GM23338 (cell line): ENCODE data around the gene ATAD3B. TPM values are rescaled to one million over a fixed set of nuclear protein-coding genes. Genes with fewer than 3 reads are reported as not detected.
A peak's percentile ranks its signal among the peaks of the same experiment; 100 is the strongest.
"Not testable (repeated sequence)": the region's sequence is repeated elsewhere in the genome, so short reads cannot be mapped to it uniquely, and the experiment has no call there.

Source experiments
- ATAC-seq: fragments of 200-7000 bp; cut with Tn5 transposase; 3 replicates; pipeline ENCODE4 v1.9.1; 2020
- DNase-seq: peaks from one replicate; pipeline ENCODE4 v3.0.0-alpha.2; 2015; ENCODE audit warnings: low spot score
- H2AFZ ChIP-seq: fragments of 200-600 bp; sonication (generic); 2 replicates; pipeline ENCODE4 v1.8.0; 2016; ENCODE audit warnings: antibody characterized with exemption, mild to moderate bottlenecking, moderate library complexity
- H3F3A ChIP-seq: fragments of 200-600 bp; sonication (generic); replicated peaks from 2 replicates; pipeline ENCODE4 v1.8.0; 2017; ENCODE audit warnings: antibody characterized with exemption, mixed run types, low read depth
- H3K27ac ChIP-seq: fragments of 200-600 bp; sonication (generic); 2 replicates; pipeline ENCODE4 v1.6.1; 2016; ENCODE audit warnings: low read depth
- H3K27me3 ChIP-seq: fragments of 200-600 bp; sonication (generic); 2 replicates; pipeline ENCODE4 v1.8.0; 2016; ENCODE audit warnings: mild to moderate bottlenecking, mixed run types, moderate library complexity; ENCODE audit not compliant: insufficient read depth
- H3K36me3 ChIP-seq: fragments of 200-600 bp; sonication (generic); 2 replicates; pipeline ENCODE4 v1.8.0; 2016; ENCODE audit warnings: mild to moderate bottlenecking; ENCODE audit not compliant: insufficient read depth
- H3K4me1 ChIP-seq: fragments of 200-600 bp; sonication (generic); 2 replicates; pipeline ENCODE4 v1.8.0; 2016; ENCODE audit warnings: mild to moderate bottlenecking, moderate library complexity; ENCODE audit not compliant: insufficient read depth
- H3K4me2 ChIP-seq: fragments of 200-600 bp; sonication (generic); 2 replicates; pipeline ENCODE4 v1.7.1; 2017; ENCODE audit warnings: mixed run types
- H3K4me3 ChIP-seq: fragments of 200-600 bp; sonication (generic); 2 replicates; pipeline ENCODE4 v1.6.1; 2016; ENCODE audit warnings: mixed run types
- H3K79me2 ChIP-seq: fragments of 200-600 bp; sonication (generic); replicated peaks from 2 replicates; pipeline ENCODE4 v1.8.0; 2017; ENCODE audit warnings: mild to moderate bottlenecking; ENCODE audit not compliant: insufficient read depth
- H3K9me2 ChIP-seq: fragments of 200-600 bp; sonication (generic); 2 replicates; pipeline ENCODE4 v1.8.0; 2017; ENCODE audit not compliant: insufficient read depth
- H4K20me1 ChIP-seq: fragments of 200-600 bp; sonication (generic); replicated peaks from 2 replicates; pipeline ENCODE4 v1.8.0; 2017; ENCODE audit warnings: mild to moderate bottlenecking; ENCODE audit not compliant: insufficient read depth
- H3K27ac Mint-ChIP-seq: 2 replicates; pipeline ENCODE4 v1.8.0; 2020; ENCODE audit warnings: inconsistent platforms, mild to moderate bottlenecking, moderate library complexity, mixed read lengths
- H3K27me3 Mint-ChIP-seq: 3 replicates; pipeline ENCODE4 v1.8.0; 2022; ENCODE audit warnings: low read depth, mild to moderate bottlenecking, moderate library complexity, mixed read lengths, inconsistent platforms; ENCODE audit not compliant: insufficient read depth, poor library complexity
- H3K36me3 Mint-ChIP-seq: 3 replicates; pipeline ENCODE4 v1.8.0; 2021; ENCODE audit warnings: low read depth, mild to moderate bottlenecking, inconsistent platforms, moderate library complexity, mixed read lengths
- H3K4me1 Mint-ChIP-seq: 3 replicates; pipeline ENCODE4 v1.8.0; 2020; ENCODE audit warnings: mild to moderate bottlenecking, inconsistent platforms, mixed read lengths
- H3K4me3 Mint-ChIP-seq: 3 replicates; pipeline ENCODE4 v1.8.0; 2021; ENCODE audit warnings: moderate library complexity, mild to moderate bottlenecking, inconsistent platforms, mixed read lengths
- H3K9me3 Mint-ChIP-seq: 3 replicates; pipeline ENCODE4 v1.8.0; 2020; ENCODE audit warnings: moderate library complexity, mild to moderate bottlenecking, inconsistent platforms, mixed read lengths
- EZH2 ChIP-seq: fragments of 200-600 bp; sonication (generic); IDR thresholded peaks from one replicate; pipeline ENCODE4 v1.8.0; 2017; ENCODE audit warnings: antibody characterized with exemption, mild to moderate bottlenecking, low read depth; ENCODE audit not compliant: unreplicated experiment
- EZH2phosphoT487 ChIP-seq: fragments of 200-600 bp; sonication (generic); IDR thresholded peaks from one replicate; pipeline ENCODE4 v1.8.1; 2018; ENCODE audit warnings: antibody characterized with exemption; ENCODE audit not compliant: unreplicated experiment
- JUNB ChIP-seq: IDR thresholded peaks from one replicate; pipeline ENCODE4 v1.6.1; 2016; ENCODE audit warnings: antibody characterized with exemption; ENCODE audit not compliant: unreplicated experiment
- POLR2AphosphoS5 ChIP-seq: IDR thresholded peaks from 2 replicates; pipeline ENCODE4 v1.6.1; 2016; ENCODE audit warnings: antibody characterized with exemption, low read depth
- ZNF114 ChIP-seq: fragments of 250-450 bp; sonication (Bioruptor Pico); IDR thresholded peaks from 2 replicates; pipeline ENCODE4 v1.5.0; 2020; ENCODE audit warnings: mild to moderate bottlenecking, moderate library complexity
- ZNF331 ChIP-seq: fragments of 250-450 bp; sonication (Bioruptor Pico); IDR thresholded peaks from 2 replicates; pipeline ENCODE4 v1.5.0; 2020; ENCODE audit warnings: low read depth, mild to moderate bottlenecking, moderate library complexity
- polyA plus RNA-seq: library from polyadenylated mRNA; unstranded; fragments of >200 nt; fragmentation: Nextera tagmentation; extraction: Ambion mirVana; gene quantifications from 2 replicates; pipeline ENCODE4 v1.2.1, GENCODE V29; 2016
- total RNA-seq: library from RNA; depleted of rRNA; stranded (reverse); fragments of >200 nt; shearing (Covaris generic); gene quantifications from 2 replicates; pipeline ENCODE4 v1.2.3, GENCODE V29; 2014
- TF ChIP-seq, protein P1 (sequence below), 2 experiments: fragments of 200-600 bp in 1 of 2; sonication (generic) in 1 of 2; conservative IDR thresholded peaks; 2 replicates each; pipeline versions ENCODE4 v1.5.1 to v1.6.1; 2016 to 2017; ENCODE audit warnings: antibody characterized with exemption in 2 of 2, low read depth in 2 of 2, mild to moderate bottlenecking in 2 of 2, moderate library complexity in 1 of 2
- TF ChIP-seq, protein P2 (sequence below): IDR thresholded peaks from one replicate; pipeline ENCODE4 v1.6.1; 2018; ENCODE audit warnings: antibody characterized with exemption; ENCODE audit not compliant: unreplicated experiment

The ATAD3B gene
- total and polyA plus RNA-seq, 2 experiments from 2014 or later: 37.8 to 63.4 TPM

DNA sequence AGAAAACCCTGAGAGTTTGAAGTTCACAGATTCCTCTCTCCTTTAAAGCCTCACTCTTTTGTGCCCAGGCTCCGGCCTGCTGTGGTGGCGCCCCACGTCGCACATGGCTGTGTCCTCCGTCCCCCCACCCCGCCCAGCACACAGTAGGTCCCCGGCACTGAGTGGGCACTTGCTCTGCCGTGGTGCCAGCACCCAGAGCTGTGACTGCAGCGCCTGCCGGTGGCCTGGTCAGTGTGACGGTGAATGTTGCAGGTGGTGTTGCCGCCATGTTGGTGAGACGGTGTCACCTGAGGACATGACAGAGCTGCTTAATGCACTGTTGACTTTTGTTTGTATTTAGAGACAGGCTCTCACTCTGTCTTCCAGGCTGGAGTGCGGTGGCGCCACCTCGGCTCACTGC is 18.7 kb upstream of the ATAD3B start:
- Histone ChIP-seq H3K9me2 (no peaks in the 10 kb centered on the region), H3F3A (no peaks in the 10 kb centered on the region), H3K27me3 (no peaks in the 10 kb centered on the region), H3K4me3 (no peak overlapping the region), H4K20me1 (no peaks in the 10 kb centered on the region), H3K27ac (no peak overlapping the region), H3K79me2 (no peaks in the 10 kb centered on the region), H3K36me3 (no peaks in the 10 kb centered on the region), H2AFZ (no peak overlapping the region), H3K4me2 (no peak overlapping the region), H3K4me1 (no peaks in the 10 kb centered on the region)
- TF ChIP-seq, protein P1, sequence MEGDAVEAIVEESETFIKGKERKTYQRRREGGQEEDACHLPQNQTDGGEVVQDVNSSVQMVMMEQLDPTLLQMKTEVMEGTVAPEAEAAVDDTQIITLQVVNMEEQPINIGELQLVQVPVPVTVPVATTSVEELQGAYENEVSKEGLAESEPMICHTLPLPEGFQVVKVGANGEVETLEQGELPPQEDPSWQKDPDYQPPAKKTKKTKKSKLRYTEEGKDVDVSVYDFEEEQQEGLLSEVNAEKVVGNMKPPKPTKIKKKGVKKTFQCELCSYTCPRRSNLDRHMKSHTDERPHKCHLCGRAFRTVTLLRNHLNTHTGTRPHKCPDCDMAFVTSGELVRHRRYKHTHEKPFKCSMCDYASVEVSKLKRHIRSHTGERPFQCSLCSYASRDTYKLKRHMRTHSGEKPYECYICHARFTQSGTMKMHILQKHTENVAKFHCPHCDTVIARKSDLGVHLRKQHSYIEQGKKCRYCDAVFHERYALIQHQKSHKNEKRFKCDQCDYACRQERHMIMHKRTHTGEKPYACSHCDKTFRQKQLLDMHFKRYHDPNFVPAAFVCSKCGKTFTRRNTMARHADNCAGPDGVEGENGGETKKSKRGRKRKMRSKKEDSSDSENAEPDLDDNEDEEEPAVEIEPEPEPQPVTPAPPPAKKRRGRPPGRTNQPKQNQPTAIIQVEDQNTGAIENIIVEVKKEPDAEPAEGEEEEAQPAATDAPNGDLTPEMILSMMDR (conservative IDR thresholded peaks at IDR 0.05; ENCODE audit: low read depth in 2 of 2): peak in 1 of 2 experiments; percentile 10; a peak in 1 of 4 replicates
- TF ChIP-seq, protein P2, sequence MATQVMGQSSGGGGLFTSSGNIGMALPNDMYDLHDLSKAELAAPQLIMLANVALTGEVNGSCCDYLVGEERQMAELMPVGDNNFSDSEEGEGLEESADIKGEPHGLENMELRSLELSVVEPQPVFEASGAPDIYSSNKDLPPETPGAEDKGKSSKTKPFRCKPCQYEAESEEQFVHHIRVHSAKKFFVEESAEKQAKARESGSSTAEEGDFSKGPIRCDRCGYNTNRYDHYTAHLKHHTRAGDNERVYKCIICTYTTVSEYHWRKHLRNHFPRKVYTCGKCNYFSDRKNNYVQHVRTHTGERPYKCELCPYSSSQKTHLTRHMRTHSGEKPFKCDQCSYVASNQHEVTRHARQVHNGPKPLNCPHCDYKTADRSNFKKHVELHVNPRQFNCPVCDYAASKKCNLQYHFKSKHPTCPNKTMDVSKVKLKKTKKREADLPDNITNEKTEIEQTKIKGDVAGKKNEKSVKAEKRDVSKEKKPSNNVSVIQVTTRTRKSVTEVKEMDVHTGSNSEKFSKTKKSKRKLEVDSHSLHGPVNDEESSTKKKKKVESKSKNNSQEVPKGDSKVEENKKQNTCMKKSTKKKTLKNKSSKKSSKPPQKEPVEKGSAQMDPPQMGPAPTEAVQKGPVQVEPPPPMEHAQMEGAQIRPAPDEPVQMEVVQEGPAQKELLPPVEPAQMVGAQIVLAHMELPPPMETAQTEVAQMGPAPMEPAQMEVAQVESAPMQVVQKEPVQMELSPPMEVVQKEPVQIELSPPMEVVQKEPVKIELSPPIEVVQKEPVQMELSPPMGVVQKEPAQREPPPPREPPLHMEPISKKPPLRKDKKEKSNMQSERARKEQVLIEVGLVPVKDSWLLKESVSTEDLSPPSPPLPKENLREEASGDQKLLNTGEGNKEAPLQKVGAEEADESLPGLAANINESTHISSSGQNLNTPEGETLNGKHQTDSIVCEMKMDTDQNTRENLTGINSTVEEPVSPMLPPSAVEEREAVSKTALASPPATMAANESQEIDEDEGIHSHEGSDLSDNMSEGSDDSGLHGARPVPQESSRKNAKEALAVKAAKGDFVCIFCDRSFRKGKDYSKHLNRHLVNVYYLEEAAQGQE: no peak
- Mint-ChIP-seq H3K27me3 (peaks cover 4% of the 10 kb centered on the region), H3K27ac (no peak overlapping the region), H3K9me3 (no peaks in the 10 kb centered on the region), H3K4me3 (no peak overlapping the region), H3K36me3 (no peaks in the 10 kb centered on the region), H3K4me1 (no peaks in the 10 kb centered on the region)
- ATAC-seq (no peak), DNase-seq (no peak)

DNA sequence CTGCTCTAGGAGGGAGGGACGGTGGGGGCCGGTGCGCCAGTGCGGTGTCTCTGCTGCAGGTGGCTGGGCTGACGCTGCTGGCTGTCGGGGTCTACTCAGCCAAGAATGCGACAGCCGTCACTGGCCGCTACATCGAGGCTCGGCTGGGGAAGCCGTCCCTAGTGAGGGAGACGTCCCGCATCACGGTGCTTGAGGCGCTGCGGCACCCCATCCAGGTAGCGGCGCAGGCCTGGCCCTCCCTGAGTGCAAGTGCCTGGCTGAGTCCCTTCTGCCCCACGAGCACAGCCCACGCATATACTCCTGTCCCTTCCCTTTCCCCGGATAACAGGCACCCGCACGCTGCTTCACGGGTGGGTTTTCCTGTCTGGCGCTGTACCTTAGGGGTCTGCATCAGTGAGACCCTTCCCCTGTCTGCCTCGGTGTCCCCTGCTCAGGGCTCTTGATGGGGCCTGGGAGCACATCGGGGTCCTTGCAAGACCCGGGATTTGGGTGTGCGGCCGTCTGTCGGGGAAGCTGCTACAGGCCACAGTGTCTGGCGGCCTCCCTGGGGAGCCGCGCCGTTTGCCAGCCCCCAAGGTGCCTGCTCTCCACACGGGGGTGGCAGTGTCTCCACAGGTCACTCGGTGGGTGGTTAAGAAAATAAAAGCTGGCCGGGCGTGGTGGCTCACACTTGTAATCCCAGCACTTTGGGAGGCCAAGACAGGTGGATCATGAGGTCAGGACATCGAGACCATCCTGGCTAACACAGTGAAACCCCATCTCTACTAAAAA is 17.1 kb upstream of the ATAD3B start:
- H3K4me2 ChIP-seq, H3K79me2 ChIP-seq, H3K27ac Mint-ChIP-seq, H3K4me1 Mint-ChIP-seq, H3K9me2 ChIP-seq, H3K36me3 Mint-ChIP-seq, H3K27me3 ChIP-seq, DNase-seq, H2AFZ ChIP-seq, H3K4me3 ChIP-seq, H3K36me3 ChIP-seq, H3K4me3 Mint-ChIP-seq, H3K9me3 Mint-ChIP-seq, H3K4me1 ChIP-seq, H3K27ac ChIP-seq, H3F3A ChIP-seq, H3K27me3 Mint-ChIP-seq, H4K20me1 ChIP-seq: not testable (repeated sequence)
- peak; percentile 24; the same call in 2 of the 3 replicates for ATAC-seq

DNA sequence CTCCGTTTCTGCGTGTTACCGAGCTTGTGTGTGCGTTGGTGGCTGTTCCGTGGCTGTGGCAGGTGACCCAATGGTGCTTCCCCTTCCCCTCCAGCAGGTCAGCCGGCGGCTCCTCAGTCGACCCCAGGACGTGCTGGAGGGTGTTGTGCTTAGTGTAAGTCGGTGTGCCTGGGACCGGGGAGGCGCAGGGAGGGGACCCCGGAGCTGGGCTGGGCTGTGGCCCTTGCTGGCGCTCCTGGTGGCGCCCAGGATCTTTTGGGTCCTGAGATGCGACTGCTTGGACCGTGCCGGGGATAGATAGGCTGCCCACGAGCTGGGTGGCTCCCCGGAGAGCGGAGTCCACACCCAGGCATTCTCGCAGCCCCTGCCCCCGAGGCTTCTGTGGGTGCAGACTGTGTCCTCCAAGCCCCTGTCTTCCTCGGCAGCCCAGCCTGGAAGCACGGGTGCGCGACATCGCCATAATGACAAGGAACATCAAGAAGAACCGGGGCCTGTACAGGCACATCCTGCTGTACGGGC is 16.1 kb upstream of the ATAD3B start:
- Histone ChIP-seq H3K4me1 (no peaks in the 10 kb centered on the region), H3K4me3 (no peak overlapping the region), H3K79me2 (no peaks in the 10 kb centered on the region), H3K27ac (no peak overlapping the region), H3K9me2 (no peaks in the 10 kb centered on the region), H2AFZ (no peak overlapping the region), H3F3A (no peaks in the 10 kb centered on the region), H3K36me3 (no peaks in the 10 kb centered on the region), H4K20me1 (no peaks in the 10 kb centered on the region), H3K27me3 (no peaks in the 10 kb centered on the region), H3K4me2 (no peak overlapping the region)
- Mint-ChIP-seq H3K27me3 (peaks cover 2% of the 10 kb centered on the region), H3K4me1 (no peaks in the 10 kb centered on the region), H3K27ac (no peak overlapping the region), H3K4me3 (no peak overlapping the region), H3K36me3 (no peaks in the 10 kb centered on the region), H3K9me3 (no peaks in the 10 kb centered on the region)
- no peak for TF ChIP-seq JUNB
- no peak for TF ChIP-seq EZH2
- no peak for TF ChIP-seq ZNF114
- no peak for TF ChIP-seq POLR2AphosphoS5
- TF ChIP-seq ZNF331 (CRISPR knock-in tag): no peak
- TF ChIP-seq EZH2phosphoT487: no peak
- ATAC-seq (no peak; the same call in 2 of the 3 replicates), DNase-seq (no peak)

DNA sequence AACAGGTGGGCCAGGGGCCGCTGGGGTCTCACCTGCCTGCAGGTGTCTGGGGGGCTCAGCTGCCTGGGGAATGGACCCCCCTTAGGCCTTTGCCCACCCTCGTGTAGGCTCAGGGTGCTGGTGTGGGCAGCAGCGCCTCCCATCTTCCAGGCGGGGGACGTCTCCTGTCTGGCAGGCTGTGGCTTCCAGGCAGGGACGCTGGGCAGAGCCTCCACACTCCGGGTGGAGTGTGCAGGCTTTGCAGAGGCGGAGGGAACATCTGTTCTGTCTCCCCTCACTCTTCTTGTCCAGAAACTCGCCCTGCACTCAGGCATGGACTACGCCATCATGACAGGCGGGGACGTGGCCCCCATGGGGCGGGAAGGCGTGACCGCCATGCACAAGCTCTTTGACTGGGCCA is 15.6 kb upstream of the ATAD3B start:
- not testable (repeated sequence) for H3K4me2 ChIP-seq, H3K27me3 Mint-ChIP-seq, H3K4me1 Mint-ChIP-seq, H3K79me2 ChIP-seq, H3K36me3 Mint-ChIP-seq, H3K36me3 ChIP-seq, H3K9me3 Mint-ChIP-seq, H3F3A ChIP-seq, H2AFZ ChIP-seq, H3K27ac ChIP-seq, H3K27me3 ChIP-seq, DNase-seq, H3K27ac Mint-ChIP-seq, H3K4me3 ChIP-seq, H3K4me3 Mint-ChIP-seq, H3K4me1 ChIP-seq, H3K9me2 ChIP-seq, H4K20me1 ChIP-seq
- peak; percentile 33 for ATAC-seq
